SH-SY5Y (cell line): Measurements from ENCODE around the gene WDFY4.

Experiments
- GATA2 ChIP-seq: IDR thresholded peaks from 2 replicates; pipeline ENCODE4 v1.6.1; 2011; ENCODE audit warnings: mild to moderate bottlenecking, low read depth, low read length
- GATA3 ChIP-seq: IDR thresholded peaks from 2 replicates; pipeline ENCODE4 v1.6.1; 2011; ENCODE audit warnings: low read depth, mild to moderate bottlenecking, low read length, moderate library complexity

The WDFY4 gene

GRCh38 chr10:48990226-48990625, 305.6 kb downstream of the WDFY4 start:
- TF ChIP-seq GATA3, result no peak

DNA sequence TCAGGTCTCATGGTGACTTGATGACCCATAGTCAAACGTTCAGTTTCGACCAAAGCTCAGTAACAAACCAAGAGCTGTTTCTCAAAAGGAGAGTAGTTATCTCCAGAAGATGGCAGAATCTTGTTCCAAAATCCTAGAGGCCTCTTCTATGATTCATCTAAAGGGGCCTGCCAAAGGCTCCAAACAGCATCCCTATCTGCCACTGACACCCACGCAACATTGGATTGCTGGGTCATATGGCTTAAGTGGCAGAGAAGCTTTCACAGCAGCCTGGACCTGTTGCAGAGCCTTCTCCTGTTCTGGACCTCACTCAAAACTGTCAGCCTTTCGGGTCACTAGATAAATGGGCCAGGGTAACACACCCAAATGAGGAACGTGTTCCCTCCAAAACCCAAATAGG, 309.0 kb downstream of the WDFY4 start:
- no peak for TF ChIP-seq GATA2
- TF ChIP-seq GATA3, result no peak

DNA sequence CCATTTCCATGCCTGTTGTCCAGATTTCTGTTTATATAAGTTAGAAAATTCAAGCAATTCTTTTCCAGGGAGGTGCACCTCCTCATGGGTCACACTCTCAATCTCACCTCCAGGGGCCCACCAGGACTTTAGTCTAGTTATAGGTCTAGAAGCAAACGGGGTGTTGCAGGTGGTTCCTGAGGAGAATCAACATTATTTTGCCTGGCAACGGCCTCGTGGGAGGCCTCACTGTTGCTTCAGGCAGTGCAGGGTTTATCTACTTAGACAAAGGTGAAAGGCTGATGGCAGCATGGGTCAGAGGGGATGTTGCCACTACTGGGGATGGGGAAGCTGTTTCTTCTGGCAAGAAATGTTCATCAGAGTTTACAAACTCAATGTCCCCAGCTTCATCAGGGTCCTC, 311.7 kb downstream of the WDFY4 start:
- TF ChIP-seq GATA2, result no peak
- TF ChIP-seq GATA3, result no peak

- TF ChIP-seq GATA3, result no peak
- no peak for TF ChIP-seq GATA2
Observed at GRCh38 chr10:48999346-48999745, 314.7 kb downstream of the WDFY4 start.

DNA sequence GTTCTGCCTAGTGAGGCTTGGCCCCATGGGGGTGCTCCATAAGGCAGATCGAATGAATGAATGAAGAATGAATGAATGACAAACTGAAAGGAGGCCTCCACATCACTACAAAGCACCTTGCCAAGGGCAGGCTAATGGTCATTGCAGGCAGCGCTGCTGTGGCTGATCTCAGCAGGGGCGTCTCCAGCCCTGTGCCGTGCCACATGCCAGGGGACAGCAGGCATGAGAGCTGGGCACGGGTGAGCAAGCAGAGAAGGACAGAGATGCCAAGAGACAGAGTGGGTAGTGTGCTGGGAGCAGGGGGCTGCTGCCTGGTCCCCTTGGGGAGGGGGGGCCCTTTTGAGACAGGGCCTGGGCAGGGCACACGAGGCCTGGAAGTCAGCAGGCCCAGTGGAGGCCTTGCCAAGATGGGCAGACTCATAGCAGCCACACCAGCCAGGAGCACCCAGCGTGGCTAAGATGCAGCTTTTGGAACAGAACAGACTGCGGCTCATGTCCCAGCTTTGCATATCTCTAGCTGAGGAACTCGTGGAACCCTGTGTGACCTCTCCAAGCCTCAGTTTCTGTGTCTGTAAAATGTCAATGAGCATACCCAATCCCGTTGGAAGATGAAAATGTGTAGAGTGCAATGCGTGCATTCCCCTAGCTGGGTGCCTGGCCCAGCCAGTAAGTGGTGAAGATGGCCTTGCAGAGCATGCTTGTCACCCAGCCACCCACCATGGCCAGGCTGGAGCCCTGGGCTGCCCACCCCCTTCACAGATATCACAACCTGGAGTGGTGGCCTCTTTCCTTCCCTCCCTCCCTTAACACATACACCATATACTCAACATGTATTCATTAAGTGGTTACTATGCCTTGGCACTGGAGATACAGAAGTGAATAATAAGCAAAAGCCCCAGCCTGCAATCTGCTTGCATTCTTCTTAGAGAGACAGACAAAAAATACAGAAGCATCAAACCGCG, 316.0 kb downstream of the WDFY4 start:
- TF ChIP-seq GATA2 (no peak), GATA3 (no peak)

GRCh38 chr10:49001402-49001801, 316.7 kb downstream of the WDFY4 start:
- TF ChIP-seq GATA3, result no peak

DNA sequence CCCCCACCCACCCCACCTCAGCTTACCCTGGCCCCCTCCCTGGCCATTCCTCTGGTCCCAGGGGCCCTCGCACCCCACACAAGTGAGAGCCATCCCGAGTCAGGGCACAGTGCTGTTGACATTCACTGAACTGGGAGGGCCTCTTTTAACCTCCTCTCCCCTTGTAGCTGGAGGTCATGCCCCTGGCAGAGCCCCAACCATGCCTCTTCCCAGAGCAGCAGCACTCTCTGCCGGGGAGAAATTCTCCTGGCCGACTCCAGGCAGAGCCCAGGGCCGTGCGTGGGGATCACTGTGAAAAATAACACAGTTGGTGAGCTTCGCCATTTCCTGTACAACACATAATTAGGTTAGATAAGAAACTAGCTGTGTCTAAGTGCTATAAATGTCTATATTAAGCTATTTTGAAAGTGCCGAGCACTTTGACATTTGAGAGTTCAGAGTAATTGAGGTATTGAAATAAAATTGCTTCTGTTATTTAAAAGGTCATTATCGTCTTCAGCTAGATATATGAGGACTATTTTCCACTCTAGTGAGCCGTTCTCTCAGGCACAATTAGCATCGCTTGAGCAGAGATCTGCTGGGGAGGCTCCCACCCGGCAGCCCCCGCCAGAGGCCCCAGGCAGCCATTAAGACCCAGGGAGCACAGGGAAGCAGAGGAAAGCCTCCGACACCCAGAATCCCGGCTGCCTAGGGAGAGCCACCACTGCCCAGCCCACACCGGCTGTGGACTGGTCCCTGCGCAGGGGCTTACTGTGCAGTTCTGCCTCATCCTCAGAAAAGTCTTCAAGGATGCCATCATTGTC, 317.4 kb downstream of the WDFY4 start:
- TF ChIP-seq GATA3 (no peak), GATA2 (no peak)

GRCh38 chr10:49005270-49005669, 320.6 kb downstream of the WDFY4 start:
- TF ChIP-seq GATA3 (no peak), GATA2 (no peak)

DNA sequence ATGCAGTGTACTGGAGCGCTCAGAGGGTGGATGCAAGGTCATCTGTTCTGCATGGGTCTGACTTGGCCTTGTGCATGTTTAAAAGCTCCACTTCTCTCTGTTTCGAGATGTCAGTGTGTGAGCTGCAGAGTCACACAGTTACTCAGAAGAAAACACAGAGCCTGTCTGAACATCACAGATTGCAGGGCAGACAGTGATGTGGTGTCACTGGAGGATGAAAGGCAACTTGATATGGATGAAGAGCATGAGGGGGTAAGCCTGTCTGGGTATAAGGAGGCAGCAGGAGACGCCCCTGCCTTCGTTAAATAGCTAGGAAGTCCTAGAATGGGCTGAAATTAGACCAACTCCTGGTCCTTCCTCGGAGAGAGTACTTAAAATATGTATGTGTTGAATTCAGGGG, 322.5 kb downstream of the WDFY4 start:
- TF ChIP-seq GATA2 (no peak), GATA3 (no peak)

DNA sequence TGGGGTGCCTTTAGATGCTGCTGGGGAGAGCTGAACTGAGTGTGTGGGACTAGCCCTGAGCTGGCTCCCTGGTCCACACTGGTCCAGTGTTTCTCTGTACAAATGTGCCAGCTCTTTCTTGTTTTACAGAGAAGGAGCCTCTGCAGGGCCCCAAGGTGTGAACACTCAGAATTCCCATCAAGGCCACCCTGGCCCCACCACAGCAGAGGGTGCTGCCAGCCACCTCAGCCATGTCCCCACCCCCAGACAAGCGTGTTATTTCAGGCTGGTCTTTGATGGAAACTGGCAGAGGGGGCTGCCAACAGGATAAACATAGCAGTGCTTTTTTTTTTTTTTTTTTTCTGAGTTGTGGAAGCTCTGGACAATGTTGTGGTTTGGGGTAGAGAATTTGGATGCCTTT, 323.4 kb downstream of the WDFY4 start:
- no peak for TF ChIP-seq GATA3
- no peak for TF ChIP-seq GATA2

GRCh38 chr10:49008505-49009198, 324.0 kb downstream of the WDFY4 start:
- TF ChIP-seq GATA2 (no peak), GATA3 (no peak)

- no peak for TF ChIP-seq GATA3
- no peak for TF ChIP-seq GATA2
Observed at GRCh38 chr10:49009199-49009979, 324.7 kb downstream of the WDFY4 start.

DNA sequence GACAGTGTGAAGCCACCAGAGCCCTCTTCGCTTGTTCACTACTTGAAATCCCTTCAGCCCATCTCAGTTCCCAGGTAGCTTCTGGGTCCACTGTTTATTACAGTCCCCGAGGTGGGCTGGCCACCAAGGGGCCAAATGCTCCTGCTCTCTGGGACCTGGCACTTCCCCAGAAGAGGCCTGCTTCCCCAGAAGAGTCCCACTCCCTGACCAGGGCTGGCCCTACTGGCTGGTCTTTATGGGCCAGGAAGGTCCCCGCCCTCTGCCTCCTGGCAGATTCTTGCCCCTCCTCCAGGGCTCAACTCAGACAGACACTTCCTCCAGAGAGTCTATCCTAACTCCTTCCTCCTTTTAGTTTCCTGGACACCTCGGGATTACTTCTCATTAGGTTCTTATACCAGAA, 325.6 kb downstream of the WDFY4 start:
- TF ChIP-seq GATA2 (no peak), GATA3 (no peak)
